ENCODE measurements around the gene SIGLEC8. TPM values are rescaled to one million over a fixed set of nuclear protein-coding genes. Genes with fewer than 3 reads are reported as not detected.

The SIGLEC8 gene
- total and polyA plus RNA-seq, 2 of the 8 experiments (the other 6 are each of a cell fraction or from before 2014, with no cell fraction given): not detected

DNA sequence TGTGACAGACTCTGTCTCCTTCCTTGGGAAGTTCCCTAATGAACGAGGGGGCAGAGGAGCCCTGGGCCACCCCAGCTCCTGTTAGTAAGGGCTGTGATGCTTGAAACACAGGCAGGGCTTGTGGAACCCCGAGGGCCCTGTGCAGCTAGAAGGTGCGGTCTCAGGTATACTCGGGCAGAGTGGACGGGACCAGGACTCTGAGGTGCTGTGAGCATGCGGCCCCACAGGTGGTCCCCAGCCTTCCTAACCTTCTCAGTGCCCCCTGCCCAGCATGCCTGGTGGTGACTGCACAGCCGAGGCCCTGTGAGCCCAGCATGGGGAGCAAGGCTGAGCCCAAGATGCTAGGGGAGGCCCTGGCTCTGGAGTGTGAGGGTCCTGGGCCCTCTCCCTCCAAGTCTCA is 4.0 kb upstream of the SIGLEC8 start:
- FAIRE-seq (no peak), DNase-seq (ENCODE audit: low read depth in 1 of 2, low spot score in 2 of 2) (no peak)
- Histone ChIP-seq H3K27me3 (replicated peaks in 1 of 4; ENCODE audit: control insufficient read depth in 3 of 4, extremely low read depth in 1 of 4, insufficient read depth in 3 of 4, low read length in 3 of 4) (no peaks in the 10 kb centered on the region), H3K79me1 (ENCODE audit: low read depth, low read length) (no peaks in the 10 kb centered on the region), H3K23ac (ENCODE audit: insufficient read length) (no peak overlapping the region), H4K91ac (replicated peaks; ENCODE audit: insufficient read length, low read length) (no peak overlapping the region), H4K8ac (ENCODE audit: extremely low read depth, insufficient read depth, low read length) (no peak overlapping the region; the same call in 1 of the 2 replicates), H2AFZ (ENCODE audit: low read length) (no peak overlapping the region), H2AK5ac (ENCODE audit: low read depth, low read length) (no peak overlapping the region), H3K4me3 (ENCODE audit: extremely low read depth in 1 of 4, insufficient read depth in 2 of 4, low read depth in 3 of 4, low read length in 4 of 4) (no peak overlapping the region), H3K4ac (replicated peaks; ENCODE audit: insufficient read length, low read depth, low read length) (no peak overlapping the region), H3K56ac (replicated peaks; ENCODE audit: insufficient read length, low read depth, low read length) (no peak overlapping the region), H3K14ac (ENCODE audit: insufficient read length) (no peak overlapping the region), H2BK120ac (replicated peaks; ENCODE audit: low read depth, low read length) (no peak overlapping the region), H3K79me2 (ENCODE audit: control insufficient read depth in 1 of 2, insufficient read depth in 2 of 2, low read length in 2 of 2) (no peaks in the 10 kb centered on the region), H2BK12ac (ENCODE audit: low read depth, low read length) (no peak overlapping the region), H3K4me1 (replicated peaks in 1 of 4; ENCODE audit: control insufficient read depth in 3 of 4, insufficient read depth in 4 of 4, low read length in 3 of 4) (peaks cover 0 to 3% (median 0%) of the 10 kb centered on the region in 4 experiments; a peak in 1 of 7 replicates), H2BK20ac (ENCODE audit: low read length) (no peak overlapping the region), H3K27ac (ENCODE audit: low read depth, low read length) (no peak overlapping the region), H3K23me2 (ENCODE audit: low read depth, low read length) (peaks cover 5% of the 10 kb centered on the region; the same call in 1 of the 2 replicates), H4K20me1 (replicated peaks in 1 of 2; ENCODE audit: control insufficient read depth in 1 of 2, insufficient read depth in 2 of 2, low read length in 2 of 2) (no peaks in the 10 kb centered on the region), H3K18ac (ENCODE audit: extremely low read depth, low read length) (no peak overlapping the region), H3K4me2 (ENCODE audit: insufficient read depth in 1 of 2, low read depth in 2 of 2, low read length in 2 of 2) (no peak overlapping the region), H4K5ac (ENCODE audit: insufficient read length, low read depth, low read length) (no peak overlapping the region), H3K9ac (replicated peaks in 1 of 4; ENCODE audit: extremely low read depth in 1 of 4, low read depth in 3 of 4, low read length in 3 of 4) (no peak overlapping the region), H2BK15ac (ENCODE audit: low read length) (no peak overlapping the region), H3K36me3 (ENCODE audit: control insufficient read depth in 2 of 4, insufficient read depth in 4 of 4, low read length in 3 of 4) (no peaks in the 10 kb centered on the region), H3K9me3 (ENCODE audit: insufficient read depth in 2 of 2, low read depth in 1 of 2, low read length in 1 of 2) (peaks cover 30 to 35% of the 10 kb centered on the region in 2 experiments; a peak in 3 of 4 replicates), H2BK5ac (ENCODE audit: low read depth, low read length) (no peak overlapping the region)
- TF ChIP-seq MAFK (IDR thresholded peaks at IDR 0.05; ENCODE audit: low read depth, low read length) (no peak), KDM4A (IDR thresholded peaks at IDR 0.05; ENCODE audit: low read depth, low read length, severe bottlenecking) (no peak), SP4 (IDR thresholded peaks at IDR 0.05; ENCODE audit: low read length) (no peak), CBX8 (IDR thresholded peaks at IDR 0.05; ENCODE audit: borderline replicate concordance, low read depth, low read length) (no peak), CBX5 (IDR thresholded peaks at IDR 0.05; ENCODE audit: low read depth, low read length) (no peak), KDM5A (IDR thresholded peaks at IDR 0.05; ENCODE audit: low read length) (no peak), EGR1 (IDR thresholded peaks at IDR 0.05; ENCODE audit: borderline replicate concordance, low read depth, low read length) (no peak), CREB1 (IDR thresholded peaks at IDR 0.05) (no peak), HDAC6 (IDR thresholded peaks at IDR 0.05; ENCODE audit: low read depth, low read length) (no peak)
- ChIA-PET CTCF (ENCODE audit: partially characterized antibody) (interaction anchor here (1.1 to 3.7 kb wide), 2 partner anchors 11 to 40 kb away, joined by 3 to 22 read pairs; no protein-coding TSS in a partner anchor), POLR2A (ENCODE audit: partially characterized antibody) (no interaction called here)
- WGBS, 2 experiments (ENCODE audit: extremely low coverage in 1 of 2, insufficient coverage in 1 of 2, insufficient read length in 1 of 2, insufficient replicate concordance in 2 of 2, low coverage in 1 of 2, low lambda C conversion rate in 2 of 2, missing lambda C conversion rate in 1 of 2): 87% methylated on average over 7 of the region's 7 CpGs; no CpG with 5 or more reads in 1 of the 2 experiments

Data from H1 (cell line).